HCT116 (cell line): ENCODE data around the gene PEX5. TPM values are rescaled to one million over a fixed set of nuclear protein-coding genes. Genes with fewer than 3 reads are reported as not detected.

Experiments used
- ATAC-seq: fragments of 200-7000 bp; cut with Tn5 transposase; 2 replicates; pipeline ENCODE4 v1.9.1; 2020; ENCODE audit warnings: mild to moderate bottlenecking, moderate library complexity
- BruUV-seq: library from RNA; stranded (reverse); fragments of 400-500 nt; replicated peaks from 2 replicates; lab custom pipeline; 2021; lab: Mats Ljungman, UMichigan
- CTCF ChIA-PET: fragments of 300-600 bp; sonication (Branson Sonifier 250); formaldehyde crosslinking; loops from one replicate; lab custom pipeline; 2021; ENCODE audit warnings: antibody characterized with exemption; lab: Charles Lee
- POLR2A ChIA-PET: fragments of 300-600, 350-600 bp; sonication (Branson Sonifier 250); formaldehyde crosslinking; loops from one replicate; lab custom pipeline; 2021; ENCODE audit warnings: antibody characterized with exemption; lab: Charles Lee
- RAD21 ChIA-PET, 2 experiments: fragments of 300-600 bp; sonication (Branson Sonifier 250); formaldehyde crosslinking; loops; one replicate each; lab custom pipeline; 2023; ENCODE audit warnings: low total read pairs in 2 of 2; ENCODE audit not compliant: uncharacterized antibody in 2 of 2, unreplicated experiment in 2 of 2, low non-redundant PET in 1 of 2; lab: Charles Lee
- DNase-seq: peaks from one replicate; pipeline ENCODE4 v3.0.0-alpha.2; 2010; ENCODE audit warnings: low read depth, low spot score
- H2AFZ ChIP-seq: fragments of 200-600 bp; shearing (Covaris generic), sonication (generic); 2 replicates; pipeline ENCODE4 v1.6.1; 2017; ENCODE audit warnings: low read depth, mixed run types, mixed read lengths, antibody characterized with exemption, low read length; ENCODE audit not compliant: poor library complexity, severe bottlenecking
- H3K27ac ChIP-seq: 2 replicates; pipeline ENCODE4 v1.5.1; 2012; ENCODE audit warnings: low read depth, low read length
- H3K27me3 ChIP-seq: fragments of 200-600 bp; sonication (generic); 2 replicates; pipeline ENCODE4 v1.6.1; 2016; ENCODE audit warnings: mixed run types, low read length, mixed read lengths; ENCODE audit not compliant: insufficient read depth
- H3K36me3 ChIP-seq, 2 experiments: fragments of 200-500 bp in 1 of 2; fragments of 200-600 bp in 1 of 2; sonication (Bioruptor generic) in 1 of 2; sonication (generic) in 1 of 2; 2 replicates each; pipeline versions ENCODE4 v1.5.1 to v1.6.1; 2014 to 2016; ENCODE audit warnings: low read length in 2 of 2, inconsistent platforms in 1 of 2, mixed read lengths in 1 of 2, mixed run types in 1 of 2; ENCODE audit not compliant: insufficient read depth in 2 of 2, control insufficient read depth in 1 of 2
- H3K4me1 ChIP-seq, 2 experiments: fragments of 200-600 bp in 1 of 2; sonication (generic) in 1 of 2; 2 replicates each; pipeline versions ENCODE4 v1.5.1 to v1.6.1; 2012 to 2017; ENCODE audit warnings: low read length in 2 of 2, inconsistent platforms in 1 of 2, mild to moderate bottlenecking in 1 of 2, mixed read lengths in 1 of 2, mixed run types in 1 of 2, moderate library complexity in 1 of 2; ENCODE audit not compliant: insufficient read depth in 2 of 2, control insufficient read depth in 1 of 2
- H3K4me2 ChIP-seq: fragments of 200-600 bp; sonication (generic); 2 replicates; pipeline ENCODE4 v1.6.1; 2017; ENCODE audit warnings: mixed run types, low read length, mixed read lengths
- H3K4me3 ChIP-seq, 2 experiments: fragments of 200-600 bp in 1 of 2; sonication (generic) in 1 of 2; replicated peaks in 1 of 2; 2 replicates each; pipeline ENCODE4 v1.5.1; 2011 to 2016; ENCODE audit warnings: low read length in 2 of 2, control low read depth in 1 of 2, low read depth in 1 of 2, mild to moderate bottlenecking in 1 of 2, mixed read lengths in 1 of 2, mixed run types in 1 of 2
- H3K79me2 ChIP-seq: fragments of 200-600 bp; sonication (generic); 2 replicates; pipeline ENCODE4 v1.6.1; 2017; ENCODE audit warnings: mild to moderate bottlenecking, mixed run types, low read length, moderate library complexity, mixed read lengths; ENCODE audit not compliant: insufficient read depth
- H3K9ac ChIP-seq: fragments of 200-600 bp; sonication (generic); 2 replicates; pipeline ENCODE4 v1.6.1; 2016; ENCODE audit warnings: low read length, mixed read lengths
- H3K9me2 ChIP-seq: fragments of 200-600 bp; sonication (generic), shearing (Covaris generic); 2 replicates; pipeline ENCODE4 v1.6.1; 2017; ENCODE audit warnings: mixed run types, mild to moderate bottlenecking, moderate library complexity; ENCODE audit not compliant: insufficient read depth
- H3K9me3 ChIP-seq, 2 experiments: fragments of 200-500 bp in 1 of 2; fragments of 200-600 bp in 1 of 2; sonication (Bioruptor generic) in 1 of 2; sonication (generic) in 1 of 2; 2 replicates each; pipeline ENCODE4 v1.6.1; 2014 to 2017; ENCODE audit warnings: low read length in 2 of 2, mixed read lengths in 2 of 2, inconsistent platforms in 1 of 2, low read depth in 1 of 2, mild to moderate bottlenecking in 1 of 2, mixed run types in 1 of 2, moderate library complexity in 1 of 2; ENCODE audit not compliant: control insufficient read depth in 1 of 2, insufficient read depth in 1 of 2
- H4K20me1 ChIP-seq: fragments of 200-600 bp; sonication (generic), shearing (Covaris generic); 2 replicates; pipeline ENCODE4 v1.6.1; 2017; ENCODE audit warnings: mixed run types, mild to moderate bottlenecking, moderate library complexity; ENCODE audit not compliant: insufficient read depth
- CBX3 ChIP-seq: IDR thresholded peaks from 2 replicates; pipeline ENCODE4 v1.6.1; 2012; ENCODE audit warnings: low read depth
- CEBPB ChIP-seq: IDR thresholded peaks from 2 replicates; pipeline ENCODE4 v1.6.1; 2012; ENCODE audit warnings: low read depth
- EGR1 ChIP-seq: IDR thresholded peaks from 2 replicates; pipeline ENCODE4 v1.6.1; 2012; ENCODE audit warnings: low read depth
- EZH2 ChIP-seq: fragments of 200-600 bp; sonication (generic); IDR thresholded peaks from 2 replicates; pipeline ENCODE4 v1.6.1; 2017; ENCODE audit warnings: antibody characterized with exemption, mixed run types
- EZH2phosphoT487 ChIP-seq: fragments of 200-600 bp; IDR thresholded peaks from 2 replicates; pipeline ENCODE4 v1.6.1; 2018; ENCODE audit warnings: antibody characterized with exemption, borderline replicate concordance
- JUND ChIP-seq: IDR thresholded peaks from 2 replicates; pipeline ENCODE4 v1.6.1; 2012
- POLR2A ChIP-seq: IDR thresholded peaks from 2 replicates; pipeline ENCODE4 v1.7.0; 2011; ENCODE audit warnings: borderline replicate concordance; ENCODE audit not compliant: insufficient read depth, insufficient read length; ENCODE audit errors: extremely low read depth
- POLR2AphosphoS5 ChIP-seq: IDR thresholded peaks from 2 replicates; pipeline ENCODE4 v1.6.1; 2011; ENCODE audit warnings: mild to moderate bottlenecking, low read depth, low read length, moderate library complexity
- RAD21 ChIP-seq: IDR thresholded peaks from 2 replicates; pipeline ENCODE4 v1.6.1; 2012; ENCODE audit warnings: low read depth, mild to moderate bottlenecking
- SIN3A ChIP-seq: IDR thresholded peaks from 2 replicates; pipeline ENCODE4 v1.6.1; 2012; ENCODE audit warnings: low read depth
- SP1 ChIP-seq: IDR thresholded peaks from 2 replicates; pipeline ENCODE4 v1.6.1; 2012; ENCODE audit warnings: low read depth
- YY1 ChIP-seq: IDR thresholded peaks from 2 replicates; pipeline ENCODE4 v1.6.1; 2011; ENCODE audit warnings: low read length, low read depth, moderate library complexity, mild to moderate bottlenecking; ENCODE audit not compliant: insufficient replicate concordance; ENCODE audit errors: extremely low read depth
- ZFX ChIP-seq: fragments of 450-650 bp; IDR thresholded peaks from 2 replicates; pipeline ENCODE4 v1.6.1; 2017
- intact Hi-C: fragments of 100-400 bp; cut with micrococcal nuclease; formaldehyde crosslinking; loops from 2 replicates; pipeline ENCODE4 v1.10.0; 2022
- total RNA-seq: library from RNA; stranded (reverse); gene quantifications from one replicate; pipeline ENCODE4 v1.2.1, GENCODE V29; 2021; ENCODE audit not compliant: unreplicated experiment
- TF ChIP-seq, protein P1 (sequence below): IDR thresholded peaks from 2 replicates; pipeline ENCODE4 v1.6.1; 2012
- TF ChIP-seq, protein P2 (sequence below), 3 experiments: fragments of 200-600 bp in 1 of 3; sonication (generic) in 1 of 3; IDR thresholded peaks in 2 of 3; conservative IDR thresholded peaks in 1 of 3; 2 replicates each; pipeline ENCODE4 v1.5.1; 2012 to 2017; ENCODE audit warnings: low read depth in 2 of 3, low read length in 2 of 3, antibody characterized with exemption in 1 of 3, borderline replicate concordance in 1 of 3, control low read depth in 1 of 3, mild to moderate bottlenecking in 1 of 3, mixed read lengths in 1 of 3, mixed run types in 1 of 3, moderate library complexity in 1 of 3; ENCODE audit not compliant: insufficient read depth in 1 of 3
- TF ChIP-seq, protein P3 (sequence below): IDR thresholded peaks from 2 replicates; pipeline ENCODE4 v1.6.1; 2011; ENCODE audit warnings: mild to moderate bottlenecking, low read length, moderate library complexity; ENCODE audit not compliant: insufficient replicate concordance; ENCODE audit errors: extremely low read depth
- TF ChIP-seq, protein P4 (sequence below): IDR thresholded peaks from 2 replicates; pipeline ENCODE4 v1.6.1; 2012; ENCODE audit warnings: low read depth

Gene PEX5
- total RNA-seq, 1 experiment from 2014 or later, result 45.4 TPM

- Histone ChIP-seq H3K27ac (no peak overlapping the region), H2AFZ (no peak overlapping the region), H3K4me3 (no peak overlapping the region), H3K79me2 (no peaks in the 10 kb centered on the region), H3K9ac (no peak overlapping the region), H3K27me3 (no peaks in the 10 kb centered on the region), H3K4me1 (peaks cover 8 to 15% of the 10 kb centered on the region in 2 experiments), H3K4me2 (no peak overlapping the region), H3K36me3 (no peaks in the 10 kb centered on the region), H3K9me3 (peaks cover 0 to 4% of the 10 kb centered on the region in 2 experiments; a peak in 2 of 4 replicates), H4K20me1 (no peaks in the 10 kb centered on the region), H3K9me2 (no peaks in the 10 kb centered on the region)
- TF ChIP-seq ZFX (no peak), EZH2phosphoT487 (no peak), POLR2A (no peak), SP1 (no peak), CBX3 (no peak), JUND (no peak), CEBPB (no peak), EGR1 (no peak), RAD21 (no peak), POLR2AphosphoS5 (no peak), EZH2 (no peak), YY1 (no peak), SIN3A (no peak)
- TF ChIP-seq, protein P1, sequence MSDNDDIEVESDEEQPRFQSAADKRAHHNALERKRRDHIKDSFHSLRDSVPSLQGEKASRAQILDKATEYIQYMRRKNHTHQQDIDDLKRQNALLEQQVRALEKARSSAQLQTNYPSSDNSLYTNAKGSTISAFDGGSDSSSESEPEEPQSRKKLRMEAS, result no peak
- TF ChIP-seq, protein P2, sequence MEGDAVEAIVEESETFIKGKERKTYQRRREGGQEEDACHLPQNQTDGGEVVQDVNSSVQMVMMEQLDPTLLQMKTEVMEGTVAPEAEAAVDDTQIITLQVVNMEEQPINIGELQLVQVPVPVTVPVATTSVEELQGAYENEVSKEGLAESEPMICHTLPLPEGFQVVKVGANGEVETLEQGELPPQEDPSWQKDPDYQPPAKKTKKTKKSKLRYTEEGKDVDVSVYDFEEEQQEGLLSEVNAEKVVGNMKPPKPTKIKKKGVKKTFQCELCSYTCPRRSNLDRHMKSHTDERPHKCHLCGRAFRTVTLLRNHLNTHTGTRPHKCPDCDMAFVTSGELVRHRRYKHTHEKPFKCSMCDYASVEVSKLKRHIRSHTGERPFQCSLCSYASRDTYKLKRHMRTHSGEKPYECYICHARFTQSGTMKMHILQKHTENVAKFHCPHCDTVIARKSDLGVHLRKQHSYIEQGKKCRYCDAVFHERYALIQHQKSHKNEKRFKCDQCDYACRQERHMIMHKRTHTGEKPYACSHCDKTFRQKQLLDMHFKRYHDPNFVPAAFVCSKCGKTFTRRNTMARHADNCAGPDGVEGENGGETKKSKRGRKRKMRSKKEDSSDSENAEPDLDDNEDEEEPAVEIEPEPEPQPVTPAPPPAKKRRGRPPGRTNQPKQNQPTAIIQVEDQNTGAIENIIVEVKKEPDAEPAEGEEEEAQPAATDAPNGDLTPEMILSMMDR (IDR thresholded peaks at IDR 0.05 in 2 of 3, conservative IDR thresholded peaks at IDR 0.05 in 1 of 3; ENCODE audit: borderline replicate concordance in 1 of 3, insufficient read depth in 1 of 3, low read depth in 2 of 3, low read length in 2 of 3), result no peak
- TF ChIP-seq, protein P3, sequence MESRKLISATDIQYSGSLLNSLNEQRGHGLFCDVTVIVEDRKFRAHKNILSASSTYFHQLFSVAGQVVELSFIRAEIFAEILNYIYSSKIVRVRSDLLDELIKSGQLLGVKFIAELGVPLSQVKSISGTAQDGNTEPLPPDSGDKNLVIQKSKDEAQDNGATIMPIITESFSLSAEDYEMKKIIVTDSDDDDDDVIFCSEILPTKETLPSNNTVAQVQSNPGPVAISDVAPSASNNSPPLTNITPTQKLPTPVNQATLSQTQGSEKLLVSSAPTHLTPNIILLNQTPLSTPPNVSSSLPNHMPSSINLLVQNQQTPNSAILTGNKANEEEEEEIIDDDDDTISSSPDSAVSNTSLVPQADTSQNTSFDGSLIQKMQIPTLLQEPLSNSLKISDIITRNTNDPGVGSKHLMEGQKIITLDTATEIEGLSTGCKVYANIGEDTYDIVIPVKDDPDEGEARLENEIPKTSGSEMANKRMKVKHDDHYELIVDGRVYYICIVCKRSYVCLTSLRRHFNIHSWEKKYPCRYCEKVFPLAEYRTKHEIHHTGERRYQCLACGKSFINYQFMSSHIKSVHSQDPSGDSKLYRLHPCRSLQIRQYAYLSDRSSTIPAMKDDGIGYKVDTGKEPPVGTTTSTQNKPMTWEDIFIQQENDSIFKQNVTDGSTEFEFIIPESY, result no peak
- TF ChIP-seq, protein P4, sequence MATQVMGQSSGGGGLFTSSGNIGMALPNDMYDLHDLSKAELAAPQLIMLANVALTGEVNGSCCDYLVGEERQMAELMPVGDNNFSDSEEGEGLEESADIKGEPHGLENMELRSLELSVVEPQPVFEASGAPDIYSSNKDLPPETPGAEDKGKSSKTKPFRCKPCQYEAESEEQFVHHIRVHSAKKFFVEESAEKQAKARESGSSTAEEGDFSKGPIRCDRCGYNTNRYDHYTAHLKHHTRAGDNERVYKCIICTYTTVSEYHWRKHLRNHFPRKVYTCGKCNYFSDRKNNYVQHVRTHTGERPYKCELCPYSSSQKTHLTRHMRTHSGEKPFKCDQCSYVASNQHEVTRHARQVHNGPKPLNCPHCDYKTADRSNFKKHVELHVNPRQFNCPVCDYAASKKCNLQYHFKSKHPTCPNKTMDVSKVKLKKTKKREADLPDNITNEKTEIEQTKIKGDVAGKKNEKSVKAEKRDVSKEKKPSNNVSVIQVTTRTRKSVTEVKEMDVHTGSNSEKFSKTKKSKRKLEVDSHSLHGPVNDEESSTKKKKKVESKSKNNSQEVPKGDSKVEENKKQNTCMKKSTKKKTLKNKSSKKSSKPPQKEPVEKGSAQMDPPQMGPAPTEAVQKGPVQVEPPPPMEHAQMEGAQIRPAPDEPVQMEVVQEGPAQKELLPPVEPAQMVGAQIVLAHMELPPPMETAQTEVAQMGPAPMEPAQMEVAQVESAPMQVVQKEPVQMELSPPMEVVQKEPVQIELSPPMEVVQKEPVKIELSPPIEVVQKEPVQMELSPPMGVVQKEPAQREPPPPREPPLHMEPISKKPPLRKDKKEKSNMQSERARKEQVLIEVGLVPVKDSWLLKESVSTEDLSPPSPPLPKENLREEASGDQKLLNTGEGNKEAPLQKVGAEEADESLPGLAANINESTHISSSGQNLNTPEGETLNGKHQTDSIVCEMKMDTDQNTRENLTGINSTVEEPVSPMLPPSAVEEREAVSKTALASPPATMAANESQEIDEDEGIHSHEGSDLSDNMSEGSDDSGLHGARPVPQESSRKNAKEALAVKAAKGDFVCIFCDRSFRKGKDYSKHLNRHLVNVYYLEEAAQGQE, result no peak
- CTCF ChIA-PET, result interaction anchor here (2.1 kb wide), 1 partner anchor 27 kb away, joined by 9 read pairs; the partner anchor contains the start of gene PEX5
- RAD21 ChIA-PET, result no interaction called here
- BruUV-seq, result no TSS peak
- intact Hi-C loops, result no loop called here
- ATAC-seq (no peak), DNase-seq (no peak)
- POLR2A ChIA-PET, result no interaction called here
These were observed 27.7 kb upstream of the PEX5 start for GRCh38 chr12:7161811-7162210.
